Measurements from ENCODE around the gene ENKD1.

ENKD1 gene

GRCh38 chr16:67678354-67679023 lies 11.9 kb upstream of the ENKD1 start:
- DNase-seq: no peak

DNA sequence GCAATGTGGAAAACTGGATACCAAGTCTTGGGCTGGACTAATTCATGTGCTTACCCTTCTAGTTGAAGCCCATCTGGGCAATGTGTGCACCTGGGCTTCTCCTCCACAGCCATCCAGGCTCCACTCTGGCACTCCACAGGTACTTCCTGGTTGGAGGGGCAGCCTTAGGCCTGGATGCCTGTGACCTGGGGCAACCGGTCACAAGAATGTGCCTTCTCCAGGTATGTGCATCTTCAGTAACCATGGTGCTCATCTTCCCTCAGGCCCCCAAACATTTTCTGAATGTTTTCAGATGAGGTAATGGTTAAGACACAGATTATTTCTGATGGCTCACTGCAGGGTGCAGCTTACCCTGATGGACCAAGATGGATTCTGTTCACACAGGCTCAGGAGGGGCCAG lies 11.2 kb upstream of the ENKD1 start:
- DNase-seq: no peak

GRCh38 chr16:67676939-67677338 lies 10.4 kb upstream of the ENKD1 start:
- DNase-seq: no peak

- DNase-seq: no peak
These were observed 10.0 kb upstream of the ENKD1 start for GRCh38 chr16:67676516-67676915.

GRCh38 chr16:67675999-67676398 lies 9.4 kb upstream of the ENKD1 start:
- DNase-seq: no peak

DNA sequence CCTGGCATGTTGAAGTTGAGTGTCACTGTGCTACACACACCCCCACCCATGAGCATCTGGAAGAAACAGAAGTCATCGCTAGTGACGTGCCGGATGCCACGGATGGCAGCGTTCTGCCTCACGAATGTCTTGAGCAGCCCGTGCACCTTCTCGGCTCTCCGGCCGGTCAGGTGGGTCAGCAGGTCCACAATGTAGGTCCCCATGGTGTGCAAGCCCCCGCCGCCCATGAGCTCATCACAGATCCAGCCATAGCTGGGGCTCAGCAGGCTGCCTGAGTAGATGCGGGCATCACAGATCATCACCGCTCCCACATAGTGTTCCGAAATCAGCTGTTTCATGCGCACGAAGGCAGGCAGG lies 9.0 kb upstream of the ENKD1 start:
- DNase-seq: no peak

GRCh38 chr16:67674851-67675578 lies 8.5 kb upstream of the ENKD1 start:
- DNase-seq: no peak

DNA sequence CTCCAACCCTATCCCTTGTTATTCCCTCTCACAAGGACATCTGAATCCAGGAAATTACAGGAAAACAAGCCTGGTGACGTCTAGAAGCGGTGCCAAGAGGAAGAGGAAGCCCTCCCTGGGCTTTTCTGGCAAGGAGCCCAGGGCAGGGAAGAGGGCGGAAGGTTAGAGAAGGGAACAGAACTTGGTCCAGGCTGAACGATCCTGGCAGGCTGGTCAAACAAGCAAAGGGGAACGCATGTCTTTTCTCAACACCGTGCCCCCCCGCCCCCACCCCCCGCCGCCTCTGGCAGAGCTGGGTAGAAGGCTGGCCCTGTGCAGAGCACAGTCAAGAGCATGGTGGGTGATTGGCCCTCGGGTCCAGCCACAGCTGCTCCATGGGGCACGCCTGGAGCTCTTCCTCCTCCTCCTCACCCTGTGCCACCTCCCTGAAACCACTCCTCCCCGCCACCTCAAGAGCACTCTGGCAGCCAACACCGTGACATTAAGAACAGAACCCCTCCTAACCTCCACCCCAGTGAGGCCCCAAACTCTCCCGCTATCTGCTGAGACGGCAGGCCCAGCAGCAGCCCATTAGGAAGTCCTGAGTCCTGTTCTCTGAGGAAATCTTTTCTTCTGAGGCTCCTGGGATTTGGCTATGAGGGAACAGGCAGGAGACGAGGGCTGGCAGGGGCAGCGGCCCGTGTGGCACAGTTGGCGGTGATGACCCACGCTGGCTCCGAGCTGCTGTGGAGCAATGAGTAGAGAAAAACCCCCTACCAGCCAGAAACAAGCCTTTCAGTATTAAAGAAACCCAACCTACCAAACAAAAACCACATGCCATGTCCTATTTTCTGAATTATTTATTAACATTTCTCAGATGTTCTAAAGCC lies 7.4 kb upstream of the ENKD1 start:
- DNase-seq: no peak

- DNase-seq: peak; percentile 58
These were observed 6.5 kb upstream of the ENKD1 start for GRCh38 chr16:67672739-67673662.

GRCh38 chr16:67672306-67672705 lies 5.8 kb upstream of the ENKD1 start:
- DNase-seq: no peak

DNA sequence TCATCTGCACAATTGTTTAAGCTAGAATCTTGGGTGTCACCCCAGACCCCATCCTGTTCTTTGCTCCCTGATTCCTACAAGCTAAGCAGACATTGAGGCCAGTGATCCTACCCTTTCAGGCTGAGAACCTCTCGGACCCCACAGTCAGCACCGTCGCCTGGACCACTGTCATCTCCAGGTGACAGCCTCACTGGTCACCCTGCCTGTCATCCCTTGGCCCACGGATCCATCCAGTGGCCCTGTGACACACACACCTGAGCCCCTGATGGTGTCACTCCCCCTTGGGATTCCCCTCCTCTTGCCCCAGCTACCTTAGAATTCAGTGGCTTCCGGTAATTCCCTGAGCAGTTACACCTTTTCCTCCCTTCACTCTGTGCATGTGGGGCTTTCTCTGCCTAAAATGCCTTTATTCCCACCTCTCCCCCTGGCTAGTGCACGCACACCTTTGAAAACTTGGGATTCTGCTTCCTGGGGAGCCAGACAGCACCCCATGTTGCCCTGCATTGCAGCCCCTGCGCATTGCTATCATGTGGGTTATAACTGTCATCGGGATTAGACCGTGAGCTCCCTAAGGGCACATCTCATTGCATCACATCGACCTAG lies 3.0 kb upstream of the ENKD1 start:
- DNase-seq: no peak

GRCh38 chr16:67668495-67669157 lies 2.1 kb upstream of the ENKD1 start:
- DNase-seq: no peak

DNA sequence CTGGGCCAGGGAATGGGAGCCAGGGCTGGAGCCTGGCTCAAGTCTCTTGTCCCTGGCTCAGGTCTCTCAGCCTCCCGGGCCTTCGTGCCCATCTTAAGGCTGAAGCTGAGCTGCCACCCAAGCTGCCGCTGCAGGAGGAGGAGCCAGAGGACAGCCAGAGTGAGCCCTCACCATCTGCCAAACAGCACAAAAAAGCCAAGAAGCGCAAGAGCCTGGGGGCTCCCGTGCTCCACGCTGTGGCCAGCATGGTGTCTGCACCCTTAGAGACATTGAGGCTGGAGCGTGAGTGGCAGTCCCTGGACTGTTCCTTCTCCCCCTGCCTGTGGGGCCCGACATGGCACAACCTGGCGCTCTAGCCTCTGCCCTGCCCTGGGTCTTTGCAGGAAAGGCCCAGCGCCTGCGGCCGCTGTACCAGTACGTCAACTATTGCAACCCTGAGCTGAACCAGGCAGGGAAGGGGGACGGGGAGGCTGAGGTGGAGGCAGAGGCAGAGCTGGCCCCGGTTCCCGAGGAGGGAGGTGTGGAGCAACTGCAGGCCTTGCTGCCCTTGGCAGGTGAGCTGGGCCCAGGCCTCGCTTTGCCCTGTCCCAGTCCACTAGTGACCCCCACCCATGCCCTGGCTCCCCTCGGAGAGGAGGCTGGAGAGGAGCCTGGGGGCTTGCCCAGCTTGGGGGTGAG lies 1.4 kb upstream of the ENKD1 start:
- peak; percentile 89 for DNase-seq

DNA sequence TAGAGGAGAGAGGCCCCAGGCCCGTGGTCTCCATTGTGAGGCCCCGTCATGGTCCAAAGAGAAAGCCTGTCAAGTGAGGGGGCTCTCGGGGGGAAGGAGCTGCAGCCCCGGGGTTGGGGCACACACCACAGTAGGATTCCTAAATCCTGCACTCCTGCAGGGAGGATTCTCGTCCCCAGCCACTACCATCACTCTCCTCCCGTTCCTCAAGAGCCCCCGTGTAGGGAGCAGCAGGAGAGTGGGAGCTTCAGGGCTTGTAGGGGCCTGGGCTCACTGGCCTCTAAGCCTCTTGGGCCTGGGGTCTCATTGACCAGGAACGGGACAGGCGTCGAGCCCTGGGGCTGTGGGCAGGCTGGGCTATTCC lies 885 bp upstream of the ENKD1 start:
- no peak for DNase-seq

GRCh38 chr16:67666032-67666551 lies 458 bp downstream of the ENKD1 start:
- DNase-seq: no peak

DNA sequence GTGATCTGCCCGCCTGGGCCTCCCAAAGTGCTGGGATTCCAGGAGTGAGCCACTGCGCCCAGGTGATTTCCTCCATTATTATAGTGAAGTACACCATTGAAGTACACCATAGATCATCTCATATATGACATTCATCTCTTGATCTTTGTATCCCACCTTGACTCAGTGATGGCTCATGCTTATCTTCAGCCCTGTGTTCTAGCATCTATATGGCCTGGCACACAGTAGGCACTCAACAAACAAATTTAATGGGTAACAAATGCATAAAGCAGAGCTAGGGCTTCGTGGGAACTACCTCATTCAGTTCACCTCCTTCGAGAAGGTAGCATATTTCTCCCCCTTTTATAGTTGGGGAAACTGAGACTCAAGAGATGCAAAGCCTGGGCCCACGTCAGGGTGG lies 952 bp downstream of the ENKD1 start:
- DNase-seq: no peak

- DNase-seq: no peak
These were observed 1.7 kb downstream of the ENKD1 start for GRCh38 chr16:67664871-67665270.

GRCh38 chr16:67664258-67664657 lies 2.3 kb downstream of the ENKD1 start:
- DNase-seq: no peak

- DNase-seq: no peak
These were observed 2.7 kb downstream of the ENKD1 start for GRCh38 chr16:67663877-67664222.

GRCh38 chr16:67663151-67663876 lies 3.2 kb downstream of the ENKD1 start:
- no peak for DNase-seq

Measured in CD4-positive, alpha-beta T cell treated with Interleukin-15 for 1 hour (primary cell).